Coronary artery (tissue), 2 donors: Measurements from ENCODE around the gene OR2F1.
"Not testable (repeated sequence)": the region's sequence is repeated elsewhere in the genome, so short reads cannot be mapped to it uniquely, and the experiment has no call there.

Source experiments
- DNase-seq: peaks from one replicate; pipeline ENCODE4 v3.0.0-alpha.2; 2017; ENCODE audit warnings: low spot score
- H3K27ac ChIP-seq, 2 donors: fragments of 200-600 bp; sonication (generic); one replicate each; pipeline ENCODE4 v1.5.1; 2016 to 2019
- H3K4me3 ChIP-seq: fragments of 200-600 bp; sonication (generic); 2 replicates; pipeline ENCODE4 v1.5.1; 2016; ENCODE audit warnings: mild to moderate bottlenecking, moderate library complexity
- TF ChIP-seq, protein P1 (sequence below): fragments of 200-600 bp; sonication (generic); IDR thresholded peaks from one replicate; pipeline ENCODE4 v1.5.1; 2019; ENCODE audit warnings: antibody characterized with exemption

OR2F1 gene

DNA sequence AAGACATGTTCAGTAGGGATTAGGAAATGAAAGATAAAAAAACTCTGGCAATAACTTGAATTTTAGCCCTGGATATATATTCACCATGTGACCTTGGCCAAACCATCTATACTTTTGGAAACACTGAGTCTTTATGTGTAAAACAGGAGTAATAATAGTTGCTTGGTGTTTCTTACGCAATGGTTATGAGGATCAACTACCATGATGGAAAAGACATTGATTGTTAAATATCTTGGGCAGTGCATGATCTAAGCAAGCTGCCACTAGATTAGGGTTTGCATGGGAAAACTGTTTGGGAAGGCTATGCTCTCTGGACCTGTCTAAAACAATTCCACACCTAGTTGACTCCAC, 52.0 kb downstream of the OR2F1 start:
- Histone ChIP-seq H3K4me3 (no peak overlapping the region), H3K27ac (no peak overlapping the region)
- TF ChIP-seq, protein P1, sequence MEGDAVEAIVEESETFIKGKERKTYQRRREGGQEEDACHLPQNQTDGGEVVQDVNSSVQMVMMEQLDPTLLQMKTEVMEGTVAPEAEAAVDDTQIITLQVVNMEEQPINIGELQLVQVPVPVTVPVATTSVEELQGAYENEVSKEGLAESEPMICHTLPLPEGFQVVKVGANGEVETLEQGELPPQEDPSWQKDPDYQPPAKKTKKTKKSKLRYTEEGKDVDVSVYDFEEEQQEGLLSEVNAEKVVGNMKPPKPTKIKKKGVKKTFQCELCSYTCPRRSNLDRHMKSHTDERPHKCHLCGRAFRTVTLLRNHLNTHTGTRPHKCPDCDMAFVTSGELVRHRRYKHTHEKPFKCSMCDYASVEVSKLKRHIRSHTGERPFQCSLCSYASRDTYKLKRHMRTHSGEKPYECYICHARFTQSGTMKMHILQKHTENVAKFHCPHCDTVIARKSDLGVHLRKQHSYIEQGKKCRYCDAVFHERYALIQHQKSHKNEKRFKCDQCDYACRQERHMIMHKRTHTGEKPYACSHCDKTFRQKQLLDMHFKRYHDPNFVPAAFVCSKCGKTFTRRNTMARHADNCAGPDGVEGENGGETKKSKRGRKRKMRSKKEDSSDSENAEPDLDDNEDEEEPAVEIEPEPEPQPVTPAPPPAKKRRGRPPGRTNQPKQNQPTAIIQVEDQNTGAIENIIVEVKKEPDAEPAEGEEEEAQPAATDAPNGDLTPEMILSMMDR = no peak
- DNase-seq = no peak

DNA sequence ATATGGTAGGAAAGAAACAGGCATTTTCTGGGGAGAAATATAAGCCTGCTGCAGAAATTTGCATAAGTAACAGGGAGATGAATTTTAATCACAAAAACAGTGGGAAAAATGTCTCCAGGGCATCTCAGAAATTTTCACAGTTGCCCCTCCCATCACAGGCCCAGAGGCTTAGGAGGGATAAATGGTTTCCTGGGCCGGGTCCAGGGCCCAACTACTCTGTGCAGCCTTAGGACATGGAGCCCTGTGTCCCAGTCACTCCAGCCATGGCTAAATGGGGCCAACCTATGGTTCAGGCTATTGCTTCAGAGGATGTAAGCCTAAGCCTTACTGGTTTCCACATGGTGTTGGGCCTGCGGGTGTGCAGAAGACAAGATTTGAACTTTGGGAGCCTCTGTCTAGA, 54.7 kb downstream of the OR2F1 start:
- H3K4me3 ChIP-seq = no peak overlapping the region
- no peak for DNase-seq
- TF ChIP-seq, protein P1 = no peak
- no peak overlapping the region for H3K27ac ChIP-seq

DNA sequence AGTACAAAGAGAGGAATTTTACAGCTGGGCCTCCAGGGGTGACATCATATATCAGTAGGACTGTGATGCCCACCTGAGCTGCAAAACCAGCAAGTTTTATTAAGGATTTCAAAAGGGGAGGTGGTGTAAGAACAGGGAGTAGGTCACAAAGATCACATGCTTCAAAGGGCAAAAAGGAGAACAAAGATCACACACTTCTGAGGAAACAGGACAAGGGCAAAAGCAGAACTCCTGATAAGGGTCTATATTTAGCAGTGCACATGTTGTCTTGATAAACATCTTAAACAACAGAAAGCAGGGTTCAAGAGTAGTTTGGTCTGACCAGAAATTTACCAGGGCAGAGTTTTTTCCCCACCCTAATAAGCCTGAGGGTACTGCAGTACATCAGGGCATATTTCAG, 55.4 kb downstream of the OR2F1 start:
- not testable (repeated sequence) for DNase-seq

DNA sequence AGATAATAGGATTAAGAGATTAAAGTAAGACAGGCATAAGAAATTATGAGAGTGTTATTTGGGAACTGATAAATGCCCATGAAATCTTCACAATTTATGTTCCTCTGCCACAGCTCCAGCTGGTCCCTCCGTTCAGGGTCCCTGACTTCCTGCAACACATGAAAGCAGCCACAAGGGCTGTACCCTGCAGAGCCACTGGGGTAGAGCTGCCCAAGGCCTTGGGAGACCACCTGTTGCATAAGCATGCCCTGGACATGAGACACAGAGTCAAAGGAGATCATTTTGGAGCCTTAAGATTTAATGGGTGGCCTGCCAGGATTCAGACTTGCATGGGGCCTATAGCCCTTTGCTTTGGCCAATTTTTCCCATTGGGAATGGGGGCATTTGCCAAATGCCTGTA, 56.2 kb downstream of the OR2F1 start:
- not testable (repeated sequence) for H3K4me3 ChIP-seq, H3K27ac ChIP-seq, DNase-seq

More for the DNA sequence above, 55.4 kb downstream of the OR2F1 start:
- not testable (repeated sequence) for H3K4me3 ChIP-seq, H3K27ac ChIP-seq

DNA sequence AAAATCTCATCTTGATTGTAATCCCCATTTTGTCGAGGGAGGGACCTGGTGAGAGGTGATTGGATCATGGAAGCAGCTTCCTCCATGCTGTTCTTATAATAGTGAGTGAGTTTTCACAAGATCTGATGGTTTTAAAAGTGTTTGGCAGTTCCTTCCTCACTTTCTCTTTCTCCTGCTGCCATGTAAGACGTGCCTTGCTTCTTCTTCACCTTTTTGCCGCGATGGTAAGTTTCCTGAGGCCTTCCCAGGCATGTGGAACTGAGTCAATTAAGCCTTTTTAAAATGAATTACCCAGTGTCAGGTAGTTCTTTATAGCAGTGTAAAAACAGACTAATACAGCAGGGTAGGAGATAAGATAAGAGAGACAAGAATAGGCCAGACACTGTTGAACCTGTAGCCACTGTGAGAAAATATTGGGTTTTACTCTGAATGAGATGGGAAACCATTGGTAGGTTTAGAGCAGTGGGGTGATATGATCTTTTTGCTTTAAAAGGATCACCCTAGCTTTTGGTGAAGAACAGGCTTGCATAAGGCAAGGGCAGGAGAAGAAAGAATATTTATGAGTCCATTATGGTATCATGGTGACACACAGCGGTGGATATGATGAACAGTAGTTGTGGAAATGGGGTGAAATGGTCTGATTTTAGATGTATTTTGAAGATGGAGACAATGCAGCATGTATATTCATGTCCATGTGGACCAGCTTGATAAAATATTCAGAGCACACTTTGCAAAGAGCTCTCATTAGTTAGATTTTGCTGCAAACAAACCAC, 57.0 kb downstream of the OR2F1 start:
- H3K27ac ChIP-seq = no peak overlapping the region
- TF ChIP-seq, protein P1 = no peak
- no peak for DNase-seq
- no peak overlapping the region for H3K4me3 ChIP-seq
